Glomerular endothelial cell (primary cell): ENCODE data around the gene MSMB. TPM values are rescaled to one million over a fixed set of nuclear protein-coding genes. Genes with fewer than 3 reads are reported as not detected.

Experiments
- DNase-seq: peaks from one replicate; pipeline ENCODE4 v3.0.0-alpha.2; 2011; ENCODE audit warnings: low read depth, low spot score; ENCODE audit errors: extremely low read depth
- total RNA-seq: library from RNA; depleted of rRNA; stranded (reverse); fragments of >200 nt; gene quantifications from 2 replicates; pipeline ENCODE4 v1.2.3, GENCODE V29; 2015

Gene MSMB
- total RNA-seq, 1 donor from 2014 or later: not detected

DNA sequence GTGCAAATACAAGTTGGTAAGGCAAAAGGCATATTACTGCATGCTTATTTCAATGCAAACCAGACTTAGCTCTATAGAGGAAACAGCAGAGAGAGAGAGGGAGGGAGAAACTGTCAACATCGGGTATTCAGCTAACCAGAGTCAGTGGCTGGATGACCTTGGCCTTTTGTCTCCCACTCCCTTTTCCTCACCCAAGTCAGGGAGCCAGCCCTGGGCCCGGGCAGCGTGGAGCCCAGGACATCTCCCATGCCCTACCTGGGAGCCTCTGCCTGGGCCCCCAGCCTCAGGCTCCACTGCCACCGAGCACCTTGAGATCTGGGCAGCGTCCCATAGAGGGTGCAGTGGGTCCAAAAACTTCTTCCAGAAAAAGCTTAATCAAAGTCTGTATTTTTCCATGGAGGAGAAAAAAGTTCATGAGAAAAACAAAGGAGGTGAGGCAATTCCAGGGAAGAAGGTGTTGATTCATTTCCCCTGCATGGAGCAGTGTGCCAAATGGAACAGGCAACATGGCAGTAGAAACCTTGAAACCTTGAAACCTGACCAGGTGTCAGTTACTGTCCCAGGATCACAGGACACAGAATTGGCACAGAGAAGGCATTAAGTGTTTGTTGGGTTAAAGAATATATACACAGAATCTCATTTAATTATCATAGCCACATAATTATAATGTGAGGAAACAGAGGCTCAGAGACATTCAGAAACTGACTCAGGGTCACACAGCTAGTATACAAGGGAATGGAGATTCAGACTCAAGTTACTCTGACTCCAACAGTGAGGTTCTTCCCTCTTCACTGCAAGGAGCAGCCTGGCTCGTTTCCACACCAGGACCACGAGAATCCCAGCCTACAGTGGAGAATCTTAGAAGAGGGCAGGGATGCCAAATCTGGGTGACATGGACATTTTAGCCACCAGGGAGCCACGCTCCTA lies 9.9 kb downstream of the MSMB start:
- no peak for DNase-seq

DNA sequence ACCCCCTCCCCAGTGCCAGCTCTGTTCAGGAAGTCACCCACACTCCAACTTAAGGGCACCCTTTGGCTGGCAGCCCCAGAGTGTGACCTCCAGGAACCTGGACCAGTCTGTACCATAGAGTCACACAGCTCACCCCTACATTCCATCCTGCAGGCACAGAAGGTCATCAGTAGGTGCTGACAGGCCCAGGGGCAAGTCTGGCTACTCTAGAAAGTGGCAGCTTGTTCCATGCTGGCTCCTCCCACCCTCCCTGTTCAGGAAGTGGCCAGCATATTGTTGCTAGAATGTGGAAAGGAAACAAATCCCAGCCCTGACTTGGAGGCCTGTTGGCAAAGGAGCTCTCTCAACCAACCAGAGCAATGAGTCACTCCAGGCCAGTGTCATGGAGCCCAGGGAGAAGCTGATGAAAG lies 12.5 kb downstream of the MSMB start:
- DNase-seq: peak; percentile 74

GRCh38 chr10:46031648-46032532 lies 14.2 kb downstream of the MSMB start:
- DNase-seq: no peak

GRCh38 chr10:46030091-46030937 lies 15.8 kb downstream of the MSMB start, which contains the start of gene NCOA4:
NCOA4 (minus strand) TSS chr10:46030623; CDS start chr10:46016680, 13,943 bp downstream.
- peak; percentile 95 for DNase-seq

- no peak for DNase-seq
Measured at GRCh38 chr10:46029461-46030030, 16.5 kb downstream of the MSMB start.

DNA sequence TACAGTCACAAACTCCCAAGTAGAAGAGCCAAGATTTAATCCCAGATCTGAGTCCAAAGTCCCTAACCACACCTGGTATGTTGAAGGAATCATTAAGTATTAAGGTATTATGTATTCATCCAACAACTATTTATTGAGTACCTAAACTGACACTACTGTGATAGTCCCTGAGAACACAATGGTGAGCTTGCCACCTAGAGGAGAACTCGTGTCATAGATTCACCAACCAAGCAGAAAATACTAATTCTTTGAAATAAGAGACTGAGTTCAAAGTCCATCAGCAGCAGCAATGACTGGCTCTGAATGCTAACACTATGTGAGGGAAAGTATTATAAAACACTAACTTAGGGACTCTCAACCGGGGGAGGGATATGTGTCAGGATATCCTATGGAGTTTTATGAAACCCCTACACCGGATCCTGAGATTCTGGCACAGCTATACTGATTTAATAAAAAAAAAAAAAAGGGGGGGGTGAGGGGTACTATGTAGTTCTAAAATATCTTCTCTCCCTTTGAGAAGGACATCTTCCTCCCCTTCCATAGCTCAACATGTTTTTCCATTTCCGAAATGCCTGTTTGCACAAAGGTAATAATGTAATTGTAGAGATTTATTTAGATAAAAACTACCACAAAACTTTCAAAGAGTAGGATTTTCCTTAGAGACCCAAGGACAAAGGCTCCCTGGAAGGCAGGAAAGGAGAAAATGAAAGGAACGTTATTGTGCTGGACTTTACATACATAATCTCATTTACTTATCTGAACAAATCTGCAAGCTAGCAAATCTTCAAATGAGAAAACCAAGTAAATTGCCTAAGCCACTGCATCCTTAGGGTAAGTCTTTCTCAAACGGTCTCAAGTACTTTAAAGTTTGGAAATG lies 17.2 kb downstream of the MSMB start:
- no peak for DNase-seq

- DNase-seq: no peak
Measured at GRCh38 chr10:46026106-46026505, 20.0 kb downstream of the MSMB start.

GRCh38 chr10:46025406-46025805 lies 20.7 kb downstream of the MSMB start:
- no peak for DNase-seq

- DNase-seq: no peak
Measured at GRCh38 chr10:46024948-46025347, 21.1 kb downstream of the MSMB start.

GRCh38 chr10:46022978-46023702 lies 22.9 kb downstream of the MSMB start:
- DNase-seq: no peak

DNA sequence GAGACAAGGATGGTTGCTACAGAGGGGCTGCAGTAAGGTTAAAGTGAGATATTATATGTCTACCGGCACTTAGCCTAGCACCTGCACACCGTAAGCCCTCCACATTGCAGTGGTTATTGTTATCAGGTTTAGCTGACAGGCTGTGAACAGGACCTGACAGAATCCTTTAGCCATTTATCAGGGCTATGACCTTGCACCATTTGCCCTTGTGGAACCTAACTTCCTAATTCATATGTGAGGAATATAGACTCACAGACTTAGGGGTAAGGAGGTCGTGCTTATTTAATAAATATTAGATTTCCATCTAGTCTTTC lies 25.8 kb downstream of the MSMB start:
- DNase-seq: no peak

GRCh38 chr10:46019569-46020343 lies 26.3 kb downstream of the MSMB start:
- no peak for DNase-seq

DNA sequence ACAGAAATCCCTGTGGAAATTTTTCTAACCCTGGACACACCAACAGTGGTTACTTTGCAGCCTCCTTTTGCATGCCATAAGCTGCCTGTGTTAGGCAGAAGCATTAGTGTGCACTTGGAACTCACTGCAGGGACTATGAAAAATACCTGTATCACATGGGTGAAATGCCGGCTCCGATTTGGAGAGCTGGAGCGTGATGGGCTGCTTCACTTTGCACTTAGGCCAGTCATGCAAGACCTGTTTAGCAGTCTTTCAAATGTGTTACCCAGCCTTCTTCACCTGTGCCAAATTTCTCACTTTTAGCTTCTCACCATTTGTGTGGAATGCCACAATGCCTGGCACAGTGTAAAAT lies 26.9 kb downstream of the MSMB start:
- DNase-seq: no peak

GRCh38 chr10:46018453-46019176 lies 27.5 kb downstream of the MSMB start:
- no peak for DNase-seq

GRCh38 chr10:46017733-46018132 lies 28.3 kb downstream of the MSMB start:
- no peak for DNase-seq

- DNase-seq: no peak
Measured at GRCh38 chr10:46016811-46017210, 29.3 kb downstream of the MSMB start.

DNA sequence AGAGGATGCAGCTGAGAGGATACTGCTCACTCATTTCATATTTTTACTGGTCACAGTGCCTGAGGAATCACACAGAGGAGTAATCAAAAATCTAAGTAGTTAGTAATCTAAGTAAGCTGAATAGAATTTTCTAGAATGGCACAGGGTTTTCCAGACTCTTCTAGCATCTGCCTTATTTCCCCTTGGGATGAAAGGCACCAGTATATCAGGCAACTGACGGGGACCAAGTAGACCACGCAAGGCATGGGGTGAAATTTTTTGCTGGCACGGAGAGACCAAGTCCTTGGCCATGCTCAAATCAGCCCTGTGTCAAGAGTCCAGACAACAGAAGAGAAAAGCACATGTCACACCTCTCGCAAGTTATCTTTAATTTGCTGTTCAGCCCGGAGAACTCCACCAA lies 29.9 kb downstream of the MSMB start:
- no peak for DNase-seq
